Panc1 (cell line): ENCODE results near the gene ZRANB2. TPM values are rescaled to one million over a fixed set of nuclear protein-coding genes. Genes with fewer than 3 reads are reported as not detected.

Source experiments
- ATAC-seq: fragments of 200-7000 bp; cut with Tn5 transposase; 2 replicates; pipeline ENCODE4 v1.9.1; 2020; ENCODE audit warnings: mild to moderate bottlenecking, moderate library complexity
- BruUV-seq: library from RNA; stranded (reverse); fragments of 400-500 nt; replicated peaks from 2 replicates; lab custom pipeline; 2021; lab: Mats Ljungman, UMichigan
- CTCF ChIA-PET: fragments of 300-600 bp; sonication (Branson Sonifier 250); formaldehyde crosslinking; loops from one replicate; lab custom pipeline; 2022; ENCODE audit warnings: antibody characterized with exemption; lab: Charles Lee
- POLR2A ChIA-PET: fragments of 300-600 bp; sonication (Branson Sonifier 250); formaldehyde crosslinking; loops from one replicate; lab custom pipeline; 2022; ENCODE audit warnings: antibody characterized with exemption; lab: Charles Lee
- DNase-seq: peaks from one replicate; pipeline ENCODE4 v3.0.0-alpha.2; 2010; ENCODE audit warnings: low read depth, low spot score
- H3K27ac ChIP-seq: 2 replicates; pipeline ENCODE4 v1.5.1; 2011; ENCODE audit warnings: mild to moderate bottlenecking, low read length, inconsistent platforms
- H3K27me3 ChIP-seq: fragments of 200-500 bp; sonication (Bioruptor generic); 2 replicates; pipeline ENCODE4 v1.6.0; 2014; ENCODE audit warnings: low read length, inconsistent platforms; ENCODE audit not compliant: control insufficient read depth, insufficient read depth
- H3K36me3 ChIP-seq: fragments of 200-500 bp; sonication (Bioruptor generic); 2 replicates; pipeline ENCODE4 v1.5.1; 2014; ENCODE audit warnings: inconsistent platforms, mild to moderate bottlenecking, low read length, moderate library complexity; ENCODE audit not compliant: control insufficient read depth, insufficient read depth
- H3K4me1 ChIP-seq: 2 replicates; pipeline ENCODE4 v1.5.1; 2011; ENCODE audit warnings: inconsistent platforms, mild to moderate bottlenecking, low read length, moderate library complexity; ENCODE audit not compliant: control insufficient read depth, insufficient read depth
- H3K4me3 ChIP-seq, 2 experiments: 2 replicates each; pipeline ENCODE4 v1.5.1; 2011 to 2012; ENCODE audit warnings: low read depth in 2 of 2, low read length in 2 of 2, mild to moderate bottlenecking in 2 of 2, inconsistent platforms in 1 of 2, moderate library complexity in 1 of 2
- H3K9me3 ChIP-seq: fragments of 200-500 bp; sonication (Bioruptor generic); 2 replicates; pipeline ENCODE4 v1.5.1; 2014; ENCODE audit warnings: low read depth, mild to moderate bottlenecking, inconsistent platforms, low read length, moderate library complexity; ENCODE audit not compliant: control insufficient read depth, insufficient read depth
- CTCF ChIP-seq: fragments of 450-650 bp; IDR thresholded peaks from 2 replicates; pipeline ENCODE4 v1.5.1; 2017; ENCODE audit warnings: mild to moderate bottlenecking
- POLR2AphosphoS5 ChIP-seq: IDR thresholded peaks from 2 replicates; pipeline ENCODE4 v1.6.1; 2012; ENCODE audit warnings: mild to moderate bottlenecking, low read depth, low read length, moderate library complexity
- REST ChIP-seq, 2 experiments: IDR thresholded peaks; 2 replicates each; pipeline ENCODE4 v1.6.1; 2011 to 2012; ENCODE audit warnings: low read depth in 2 of 2, control low read depth in 1 of 2, low read length in 1 of 2, mild to moderate bottlenecking in 1 of 2, moderate library complexity in 1 of 2; ENCODE audit not compliant: insufficient read depth in 1 of 2
- SIN3A ChIP-seq: IDR thresholded peaks from 2 replicates; pipeline ENCODE4 v1.6.1; 2012; ENCODE audit warnings: low read depth, mild to moderate bottlenecking, low read length, moderate library complexity, borderline replicate concordance; ENCODE audit not compliant: insufficient read depth
- TCF7L2 ChIP-seq: IDR thresholded peaks from 2 replicates; pipeline ENCODE4 v1.6.1; 2011; ENCODE audit warnings: mild to moderate bottlenecking, low read depth, low read length, inconsistent platforms
- in situ Hi-C: cut with HindIII; loops from 2 replicates; pipeline ENCODE4 v1.10.0; 2016; ENCODE audit warnings: low sequenced_read_pairs, low pct_unique_long_range_greater_than_20kb
- intact Hi-C: fragments of 100-400 bp; cut with micrococcal nuclease; formaldehyde crosslinking; loops from one replicate; pipeline ENCODE4 v1.10.0; 2022; ENCODE audit not compliant: unreplicated experiment
- total RNA-seq: library from RNA; stranded (reverse); gene quantifications from one replicate; pipeline ENCODE4 v1.2.1, GENCODE V29; 2021; ENCODE audit not compliant: unreplicated experiment

Gene ZRANB2
- total RNA-seq, 1 experiment from 2014 or later, result 64.9 TPM

GRCh38 chr1:71071720-71072119, 9.1 kb downstream of the ZRANB2 start:
- CTCF ChIA-PET, result no interaction called here
- in situ Hi-C loops, result no loop called here
- DNase-seq (no peak), ATAC-seq (no peak)
- TF ChIP-seq SIN3A (no peak), CTCF (no peak), POLR2AphosphoS5 (no peak), TCF7L2 (no peak), REST (IDR thresholded peaks at IDR 0.05; ENCODE audit: insufficient read depth in 1 of 2, low read depth in 2 of 2, low read length in 1 of 2) (no peak)
- Histone ChIP-seq H3K27ac (no peak overlapping the region), H3K36me3 (peaks cover 97% of the 10 kb centered on the region), H3K27me3 (no peaks in the 10 kb centered on the region), H3K4me1 (no peaks in the 10 kb centered on the region), H3K4me3 (no peak overlapping the region), H3K9me3 (no peaks in the 10 kb centered on the region)
- intact Hi-C loops, result no loop called here
- BruUV-seq, result no TSS peak
- POLR2A ChIA-PET, result no interaction called here

GRCh38 chr1:71068325-71069240, 12.3 kb downstream of the ZRANB2 start:
- Histone ChIP-seq H3K36me3 (peaks cover 98% of the 10 kb centered on the region), H3K27ac (no peak overlapping the region), H3K27me3 (no peaks in the 10 kb centered on the region), H3K9me3 (no peaks in the 10 kb centered on the region), H3K4me1 (no peaks in the 10 kb centered on the region), H3K4me3 (no peak overlapping the region)
- ChIA-PET CTCF (no interaction called here), POLR2A (no interaction called here)
- in situ Hi-C loops, result no loop called here
- BruUV-seq, result no TSS peak
- intact Hi-C loops, result no loop called here
- no peak for TF ChIP-seq TCF7L2
- no peak for TF ChIP-seq SIN3A
- no peak for TF ChIP-seq REST (IDR thresholded peaks at IDR 0.05; ENCODE audit: insufficient read depth in 1 of 2, low read depth in 2 of 2, low read length in 1 of 2)
- no peak for TF ChIP-seq CTCF
- ATAC-seq (no peak), DNase-seq (no peak)
